ENCODE measurements around the gene ACAA2. TPM values are rescaled to one million over a fixed set of nuclear protein-coding genes. Genes with fewer than 3 reads are reported as not detected.

ACAA2 gene
- total RNA-seq, 1 donor from 2014 or later: 83.5 TPM

- DNase-seq (ENCODE audit: low spot score): no peak
Measured at GRCh38 chr18:49744376-49745008, 68.8 kb downstream of the ACAA2 start.

- DNase-seq (ENCODE audit: low spot score): no peak
Measured at GRCh38 chr18:49743117-49743567, 70.2 kb downstream of the ACAA2 start.

GRCh38 chr18:49742316-49743116, 70.8 kb downstream of the ACAA2 start:
- no peak for DNase-seq (ENCODE audit: low spot score)

GRCh38 chr18:49739275-49739674, 74.1 kb downstream of the ACAA2 start:
- DNase-seq (ENCODE audit: low spot score): no peak

- DNase-seq (ENCODE audit: low spot score): no peak
Measured at GRCh38 chr18:49738721-49739120, 74.6 kb downstream of the ACAA2 start.

GRCh38 chr18:49734836-49735235, 78.5 kb downstream of the ACAA2 start:
- no peak for DNase-seq (ENCODE audit: low spot score)

- DNase-seq (ENCODE audit: low spot score): no peak
Measured at GRCh38 chr18:49733896-49734585, 79.3 kb downstream of the ACAA2 start.

- no peak for DNase-seq (ENCODE audit: low spot score)
Measured at GRCh38 chr18:49733321-49733720, 80.0 kb downstream of the ACAA2 start.

All from umbilical cord (tissue), 2 donors.